Right ventricle myocardium inferior (tissue), 1 donor: Measurements from ENCODE around the gene PYGM. TPM values are rescaled to one million over a fixed set of nuclear protein-coding genes. Genes with fewer than 3 reads are reported as not detected.
"Not testable (repeated sequence)": the region's sequence is repeated elsewhere in the genome, so short reads cannot be mapped to it uniquely, and the experiment has no call there.

Experiments used
- ATAC-seq: fragments of 200-7000 bp; cut with Tn5 transposase; one replicate; pipeline ENCODE4 v1.9.1; 2020; ENCODE audit warnings: mild to moderate bottlenecking, moderate library complexity
- DNase-seq: peaks from one replicate; pipeline ENCODE4 v3.0.0; 2021; ENCODE audit errors: missing footprints
- intact Hi-C: fragments of 100-400 bp; cut with DNase I; formaldehyde crosslinking; loops from one replicate; pipeline ENCODE4 v1.11.0; 2022
- total RNA-seq: library from RNA; stranded (reverse); fragmentation: NEBNext Ultra II Directional; extraction: Animal tissue kit (Norgen Biotek cat#: 25700); gene quantifications from one replicate; pipeline ENCODE4 v1.2.1, GENCODE V29; 2021
- donor health status: DM: no; HTN: yes; CAD: no; lungs with severe emphysema.

The PYGM gene
- total RNA-seq, 1 donor from 2014 or later: 179 TPM

DNA sequence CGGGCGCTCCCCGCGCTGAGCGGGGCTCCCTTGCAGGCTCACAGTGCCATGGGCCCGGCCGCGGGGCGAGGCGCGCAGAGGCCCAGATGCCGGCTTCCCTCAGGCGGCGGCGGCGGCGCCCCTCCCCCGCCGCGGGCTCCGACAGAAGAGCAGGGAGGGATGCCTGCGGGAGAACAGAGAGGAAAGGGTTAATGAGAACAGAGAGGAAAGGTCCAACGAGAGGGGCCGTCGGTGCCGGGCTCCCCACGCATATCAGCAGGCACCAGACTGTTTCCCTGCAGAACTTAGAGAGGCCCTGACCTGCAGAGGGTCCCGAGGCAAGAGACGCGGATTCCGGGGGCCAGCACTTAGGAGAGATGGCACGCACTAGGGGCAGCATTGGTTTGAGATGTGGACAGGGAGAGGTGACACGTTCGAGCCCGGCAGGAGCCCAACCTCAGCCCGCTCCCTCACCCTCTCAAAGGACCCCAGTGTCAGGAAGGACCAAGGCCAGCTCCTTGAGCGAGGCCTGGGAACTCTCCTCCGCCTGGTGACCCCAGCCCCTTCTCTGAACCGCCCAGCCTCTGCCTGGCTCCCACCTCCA lies 45.9 kb downstream of the PYGM start:
- no peak for DNase-seq
- intact Hi-C loops: no loop called here
- no peak for ATAC-seq

- DNase-seq (no peak), ATAC-seq (no peak)
- intact Hi-C loops: no loop called here
These were observed 46.6 kb downstream of the PYGM start for GRCh38 chr11:64713016-64713707.

- ATAC-seq (no peak), DNase-seq (no peak)
- intact Hi-C loops: no loop called here
These were observed 47.3 kb downstream of the PYGM start for GRCh38 chr11:64712430-64713015.

- intact Hi-C loops: no loop called here
- DNase-seq (no peak), ATAC-seq (no peak)
These were observed 47.8 kb downstream of the PYGM start for GRCh38 chr11:64711956-64712362.

- intact Hi-C loops: no loop called here
- ATAC-seq (no peak), DNase-seq (no peak)
These were observed 48.4 kb downstream of the PYGM start for GRCh38 chr11:64711138-64711955.

DNA sequence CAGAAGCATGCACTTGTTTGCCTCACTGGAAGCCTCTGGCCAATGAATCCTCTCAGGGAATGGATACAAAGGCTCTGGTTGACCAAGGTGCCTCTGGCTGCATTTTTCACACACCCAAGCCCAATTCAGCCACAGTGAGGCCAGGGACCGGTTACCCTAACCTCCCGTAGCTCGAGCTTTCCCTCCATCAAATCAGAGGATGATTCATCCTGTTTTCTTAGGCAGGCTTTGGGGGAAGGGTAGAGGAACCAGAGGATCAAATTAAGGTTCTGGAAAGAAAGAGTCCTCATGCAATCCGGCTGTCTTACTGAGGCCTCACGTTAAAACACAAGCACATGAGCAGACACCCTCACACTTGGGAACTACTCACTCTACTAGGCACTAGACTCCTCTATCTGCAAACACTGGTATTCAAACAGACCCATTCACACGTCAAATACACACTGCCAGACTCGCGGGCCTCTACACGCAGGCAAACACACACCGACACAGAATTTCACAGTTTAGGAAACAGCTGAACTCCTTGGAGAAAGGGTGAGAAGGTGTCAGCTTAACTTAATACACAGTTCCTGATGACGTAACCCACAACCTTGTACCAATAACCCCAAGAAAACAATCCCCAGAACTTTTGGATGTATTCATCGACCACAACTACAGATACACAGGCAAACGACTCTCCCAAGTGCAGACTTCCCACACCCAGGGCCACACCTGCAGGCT lies 49.2 kb downstream of the PYGM start:
- no peak for ATAC-seq
- DNase-seq: no peak
- intact Hi-C loops: no loop called here

- DNase-seq (no peak), ATAC-seq (no peak)
- intact Hi-C loops: no loop called here
These were observed 54.3 kb downstream of the PYGM start for GRCh38 chr11:64705501-64705900.

DNA sequence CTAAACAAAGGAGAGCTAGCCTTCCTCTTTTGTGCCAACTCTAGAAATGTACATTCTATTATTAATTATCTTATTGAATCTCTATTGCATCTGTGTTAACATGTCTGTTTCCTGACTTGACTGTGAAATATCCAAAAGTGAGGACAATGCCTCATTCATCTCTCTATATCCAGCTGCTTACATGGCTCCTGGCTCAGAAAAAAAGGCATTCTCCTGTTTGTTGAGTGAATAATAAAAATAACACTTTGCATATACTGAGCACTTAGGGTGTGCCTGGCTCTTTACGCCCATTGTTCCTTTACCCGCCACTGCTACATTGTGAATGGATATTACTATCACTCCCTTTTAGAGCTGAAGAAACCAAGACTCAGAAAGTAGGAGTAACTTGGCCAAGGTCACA lies 56.7 kb downstream of the PYGM start:
- DNase-seq (no peak), ATAC-seq (no peak)

DNA sequence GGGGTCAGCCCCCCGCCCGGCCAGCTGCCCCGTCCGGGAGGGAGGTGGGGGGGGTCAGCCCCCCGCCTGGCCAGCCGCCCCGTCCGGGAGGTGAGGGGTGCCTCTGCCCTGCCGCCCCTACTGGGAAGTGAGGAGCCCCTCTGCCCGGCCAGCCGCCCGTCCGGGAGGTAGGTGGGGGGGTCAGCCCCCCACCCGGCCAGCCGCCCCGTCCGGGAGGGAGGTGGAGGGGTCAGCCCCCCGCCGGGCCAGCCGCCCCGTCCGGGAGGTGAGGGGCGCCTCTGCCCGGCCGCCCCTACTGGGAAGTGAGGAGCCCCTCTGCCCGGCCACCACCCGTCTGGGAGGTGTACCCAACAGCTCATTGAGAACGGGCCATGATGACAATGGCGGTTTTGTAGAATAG lies 57.8 kb downstream of the PYGM start:
- DNase-seq, ATAC-seq, intact Hi-C loops: not testable (repeated sequence)

More for the DNA sequence above, 56.7 kb downstream of the PYGM start:
- intact Hi-C loops: no loop called here

DNA sequence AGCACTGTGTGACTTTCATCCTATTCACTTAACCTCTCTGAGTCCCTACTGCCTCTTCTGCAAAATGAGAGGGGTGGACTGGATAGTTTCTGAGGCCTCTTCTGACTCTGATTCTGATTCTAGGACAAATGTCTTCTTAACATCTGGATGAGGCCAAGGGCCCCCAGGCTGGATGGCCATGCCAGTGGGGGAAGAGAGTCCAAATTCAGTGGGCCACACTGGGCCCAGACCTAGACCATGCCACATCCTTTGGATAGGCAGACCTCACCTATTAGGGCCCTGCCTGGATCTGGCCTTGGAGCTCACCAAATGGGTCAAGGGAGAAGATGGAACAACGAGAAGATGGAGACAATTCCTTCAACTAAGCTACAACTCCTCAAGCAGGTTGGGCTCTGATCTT lies 61.3 kb downstream of the PYGM start:
- ATAC-seq: no peak
- intact Hi-C loops: no loop called here

GRCh38 chr11:64697663-64698375 lies 62.0 kb downstream of the PYGM start:
- intact Hi-C loops: no loop called here
- no peak for DNase-seq
- ATAC-seq: no peak

More for the DNA sequence above, 61.3 kb downstream of the PYGM start:
- DNase-seq: no peak

Other genes with a start within 250 kb of the PYGM start
- gene SLC22A11, start 204.0 kb downstream of the PYGM start, total RNA-seq: not detected
- not detected for gene SLC22A12, start 168.8 kb downstream of the PYGM start, total RNA-seq
- gene NRXN2, start 36.8 kb downstream of the PYGM start, total RNA-seq: 1.9 TPM
- gene RASGRP2, start 15.8 kb downstream of the PYGM start, total RNA-seq: 46.8 TPM
- 172 TPM for gene SF1, start 18.6 kb upstream of the PYGM start, total RNA-seq
- 11.3 TPM for gene MAP4K2, start 43.2 kb upstream of the PYGM start, total RNA-seq
- gene MEN1, start 50.6 kb upstream of the PYGM start, total RNA-seq: 8.4 TPM
- 0.16 TPM for gene CDC42BPG, start 84.7 kb upstream of the PYGM start, total RNA-seq
- 56.0 TPM for gene EHD1, start 118.6 kb upstream of the PYGM start, total RNA-seq
- 10.7 TPM for gene ATG2A, start 157.2 kb upstream of the PYGM start, total RNA-seq
- gene PPP2R5B, start 164.7 kb upstream of the PYGM start, total RNA-seq: 20.6 TPM
- gene GPHA2, start 175.9 kb upstream of the PYGM start, total RNA-seq: not detected
- gene MAJIN, start 212.1 kb upstream of the PYGM start, total RNA-seq: not detected
- 1.5 TPM for gene BATF2, start 237.0 kb upstream of the PYGM start, total RNA-seq